HEK293T (cell line): ENCODE results near the gene PCP4.
"Not testable (repeated sequence)": the region's sequence is repeated elsewhere in the genome, so short reads cannot be mapped to it uniquely, and the experiment has no call there.

Experiments used
- CTCF ChIA-PET: fragments of 350-600 bp; formaldehyde crosslinking; extraction: SDS; loops from one replicate; lab custom pipeline; 2021; ENCODE audit warnings: antibody characterized with exemption, inconsistent platforms; lab: Yijun Ruan, JAX
- POLR2A ChIA-PET: fragments of 350-600 bp; formaldehyde crosslinking; extraction: SDS; loops from one replicate; lab custom pipeline; 2020; ENCODE audit warnings: antibody characterized with exemption, inconsistent platforms; lab: Yijun Ruan, JAX
- DNase-seq: peaks from one replicate; pipeline ENCODE4 v3.0.0; 2012; ENCODE audit warnings: mixed read lengths; ENCODE audit errors: extremely low spot score
- ARNT ChIP-seq: fragments of 450-650 bp; IDR thresholded peaks from 2 replicates; pipeline ENCODE4 v1.6.1; 2017; ENCODE audit warnings: mild to moderate bottlenecking
- BHLHE40 ChIP-seq: fragments of 450-650 bp; IDR thresholded peaks from 2 replicates; pipeline ENCODE4 v1.6.1; 2016; ENCODE audit warnings: mild to moderate bottlenecking, moderate library complexity, borderline replicate concordance
- CTBP1 ChIP-seq: fragments of 450-650 bp; IDR thresholded peaks from 2 replicates; pipeline ENCODE4 v1.6.1; 2016; ENCODE audit warnings: borderline replicate concordance
- ELF4 ChIP-seq: fragments of 450-650 bp; IDR thresholded peaks from 2 replicates; pipeline ENCODE4 v1.6.1; 2017; ENCODE audit warnings: antibody characterized with exemption
- FOXA1 ChIP-seq: fragments of 450-650 bp; IDR thresholded peaks from 2 replicates; pipeline ENCODE4 v1.6.1; 2016; ENCODE audit warnings: mild to moderate bottlenecking
- FOXK2 ChIP-seq: fragments of 450-650 bp; IDR thresholded peaks from 2 replicates; pipeline ENCODE4 v1.6.1; 2016; ENCODE audit warnings: mild to moderate bottlenecking
- FOXM1 ChIP-seq: fragments of 450-650 bp; IDR thresholded peaks from 2 replicates; pipeline ENCODE4 v1.6.1; 2017; ENCODE audit warnings: mild to moderate bottlenecking, borderline replicate concordance
- HDGF ChIP-seq: fragments of 450-650 bp; IDR thresholded peaks from 2 replicates; pipeline ENCODE4 v1.6.1; 2017; ENCODE audit warnings: antibody characterized with exemption, borderline replicate concordance
- L3MBTL2 ChIP-seq: fragments of 450-650 bp; conservative IDR thresholded peaks from 2 replicates; pipeline ENCODE4 v1.6.1; 2016; ENCODE audit warnings: mild to moderate bottlenecking
- LEF1 ChIP-seq: fragments of 450-650 bp; IDR thresholded peaks from 2 replicates; pipeline ENCODE4 v1.6.1; 2017; ENCODE audit warnings: mild to moderate bottlenecking, borderline replicate concordance
- NFRKB ChIP-seq: fragments of 450-650 bp; IDR thresholded peaks from 2 replicates; pipeline ENCODE4 v1.6.1; 2016; ENCODE audit warnings: mild to moderate bottlenecking, moderate library complexity
- PKNOX1 ChIP-seq: fragments of 450-650 bp; IDR thresholded peaks from 2 replicates; pipeline ENCODE4 v1.6.1; 2016
- SP1 ChIP-seq: fragments of 450-650 bp; IDR thresholded peaks from 2 replicates; pipeline ENCODE4 v1.6.1; 2017
- SUZ12 ChIP-seq: fragments of 450-650 bp; IDR thresholded peaks from 2 replicates; pipeline ENCODE4 v1.6.1; 2016; ENCODE audit warnings: mild to moderate bottlenecking
- TARDBP ChIP-seq: fragments of 450-650 bp; IDR thresholded peaks from 2 replicates; pipeline ENCODE4 v1.6.1; 2016
- ZNF384 ChIP-seq: fragments of 450-650 bp; IDR thresholded peaks from 2 replicates; pipeline ENCODE4 v1.6.1; 2016

Gene PCP4

GRCh38 chr21:39874759-39875158 is 7.5 kb downstream of the PCP4 start:
- POLR2A ChIA-PET = no interaction called here
- TF ChIP-seq FOXK2 = no peak
- no peak for TF ChIP-seq NFRKB
- TF ChIP-seq SP1 = no peak
- no peak for TF ChIP-seq LEF1
- TF ChIP-seq ARNT = no peak
- no peak for TF ChIP-seq BHLHE40
- no peak for TF ChIP-seq HDGF
- TF ChIP-seq CTBP1 = no peak
- TF ChIP-seq FOXA1 = no peak
- no peak for TF ChIP-seq TARDBP
- CTCF ChIA-PET = no interaction called here
- DNase-seq = no peak

GRCh38 chr21:39881661-39882060 is 14.4 kb downstream of the PCP4 start:
- no peak for DNase-seq
- ChIA-PET POLR2A (no interaction called here), CTCF (no interaction called here)
- no peak for TF ChIP-seq SP1
- TF ChIP-seq HDGF = no peak
- TF ChIP-seq L3MBTL2 = no peak
- no peak for TF ChIP-seq ARNT
- no peak for TF ChIP-seq SUZ12
- TF ChIP-seq BHLHE40 = no peak
- TF ChIP-seq FOXA1 = no peak

GRCh38 chr21:39882151-39882838 is 15.1 kb downstream of the PCP4 start:
- ChIA-PET CTCF (no interaction called here), POLR2A (no interaction called here)
- no peak for DNase-seq
- TF ChIP-seq FOXK2 = no peak
- no peak for TF ChIP-seq FOXA1
- no peak for TF ChIP-seq FOXM1
- no peak for TF ChIP-seq TARDBP
- no peak for TF ChIP-seq ARNT
- TF ChIP-seq BHLHE40 = no peak
- no peak for TF ChIP-seq CTBP1
- no peak for TF ChIP-seq HDGF
- no peak for TF ChIP-seq NFRKB
- no peak for TF ChIP-seq SP1
- no peak for TF ChIP-seq L3MBTL2
- TF ChIP-seq LEF1 = no peak

- DNase-seq = no peak
- ChIA-PET CTCF (no interaction called here), POLR2A (no interaction called here)
- no peak for TF ChIP-seq L3MBTL2
- TF ChIP-seq ZNF384 = no peak
- no peak for TF ChIP-seq FOXA1
- TF ChIP-seq SP1 = no peak
- no peak for TF ChIP-seq CTBP1
- no peak for TF ChIP-seq FOXK2
- TF ChIP-seq PKNOX1 = no peak
- TF ChIP-seq SUZ12 = no peak
- TF ChIP-seq LEF1 = no peak
- TF ChIP-seq BHLHE40 = no peak
- TF ChIP-seq HDGF = no peak
- TF ChIP-seq FOXM1 = no peak
- no peak for TF ChIP-seq ARNT
- no peak for TF ChIP-seq ELF4
These were observed 15.6 kb downstream of the PCP4 start for GRCh38 chr21:39882839-39883195.

- ChIA-PET CTCF (no interaction called here), POLR2A (no interaction called here)
- no peak for DNase-seq
- TF ChIP-seq SUZ12 (no peak), FOXK2 (no peak), FOXM1 (no peak)
These were observed 18.0 kb downstream of the PCP4 start for GRCh38 chr21:39885119-39885848.

DNA sequence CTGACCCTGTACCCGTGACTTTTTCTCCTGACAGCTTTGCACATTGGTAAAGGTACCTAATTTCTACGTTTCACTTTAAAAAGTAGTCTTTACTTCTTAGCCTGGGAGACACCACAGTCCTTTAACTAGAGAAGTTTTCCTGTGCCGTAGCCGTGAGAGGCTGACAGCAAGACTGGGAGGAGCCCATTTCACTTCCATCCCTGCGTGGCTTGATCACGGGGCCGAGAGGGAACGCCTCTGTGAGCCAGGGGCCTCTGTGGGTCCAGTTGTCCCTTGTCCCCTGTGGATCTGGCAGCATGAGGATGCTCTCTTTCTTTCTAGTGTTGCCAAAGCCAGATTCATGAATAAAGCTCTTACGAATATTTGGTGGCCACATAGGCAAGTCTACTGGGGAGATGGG is 21.6 kb downstream of the PCP4 start:
- no peak for DNase-seq
- POLR2A ChIA-PET = no interaction called here
- no peak for TF ChIP-seq FOXM1
- no peak for TF ChIP-seq ARNT
- no peak for TF ChIP-seq NFRKB
- no peak for TF ChIP-seq FOXK2
- TF ChIP-seq SUZ12 = no peak
- TF ChIP-seq HDGF = no peak
- no peak for TF ChIP-seq L3MBTL2
- no peak for TF ChIP-seq FOXA1
- TF ChIP-seq ELF4 = no peak
- no peak for TF ChIP-seq SP1
- TF ChIP-seq PKNOX1 = no peak
- no peak for TF ChIP-seq BHLHE40
- TF ChIP-seq TARDBP = no peak
- TF ChIP-seq LEF1 = no peak
- TF ChIP-seq CTBP1 = no peak
- TF ChIP-seq ZNF384 = no peak
- CTCF ChIA-PET = no interaction called here

GRCh38 chr21:39891111-39891510 is 23.9 kb downstream of the PCP4 start:
- CTCF ChIA-PET = no interaction called here
- no peak for DNase-seq
- POLR2A ChIA-PET = no interaction called here
- TF ChIP-seq FOXK2 = no peak
- no peak for TF ChIP-seq ELF4
- TF ChIP-seq FOXM1 = no peak
- TF ChIP-seq L3MBTL2 = no peak
- TF ChIP-seq LEF1 = no peak

- POLR2A ChIA-PET, DNase-seq, CTCF ChIA-PET: not testable (repeated sequence)
These were observed 24.6 kb downstream of the PCP4 start for GRCh38 chr21:39891863-39892262.
